K562 (cell line): ENCODE data around the gene IDNK. TPM values are rescaled to one million over a fixed set of nuclear protein-coding genes. Genes with fewer than 3 reads are reported as not detected.
A peak's percentile ranks its signal among the peaks of the same experiment; 100 is the strongest.

Experiments
- CBX8 ChIP-seq: fragments of 200-600 bp; sonication (generic); IDR thresholded peaks from 2 replicates; pipeline ENCODE4 v1.6.1; 2012; ENCODE audit warnings: borderline replicate concordance, mixed run types, low read depth, mild to moderate bottlenecking, moderate library complexity, mixed read lengths, low read length, control low read depth, inconsistent platforms; ENCODE audit not compliant: poor library complexity, severe bottlenecking; ENCODE audit errors: extremely low read depth
- FOXK1 ChIP-seq: sonication (generic); formaldehyde crosslinking; IDR thresholded peaks from 2 replicates; pipeline ENCODE4 v1.8.0; 2022; ENCODE audit warnings: missing genetic modification reagents, mild to moderate bottlenecking, borderline replicate concordance
- HBP1 ChIP-seq: fragments of 450-650 bp; formaldehyde crosslinking; IDR thresholded peaks from 2 replicates; pipeline ENCODE4 v1.4.0; 2022; ENCODE audit warnings: missing genetic modification characterization
- HMGN3 ChIP-seq: IDR thresholded peaks from 2 replicates; pipeline ENCODE4 v1.6.1; 2011; ENCODE audit warnings: borderline replicate concordance, low read depth, mild to moderate bottlenecking, mixed read lengths, low read length; ENCODE audit not compliant: insufficient read length; ENCODE audit errors: extremely low read depth
- IFI16 ChIP-seq: fragments of 250-450 bp; sonication (Bioruptor Pico); IDR thresholded peaks from 2 replicates; pipeline ENCODE4 v2.1.2; 2022; ENCODE audit warnings: mild to moderate bottlenecking, inconsistent platforms
- KLF10 ChIP-seq: fragments of 250-450 bp; sonication (Bioruptor Pico); IDR thresholded peaks from 2 replicates; pipeline ENCODE4 v1.6.1; 2021; ENCODE audit warnings: matching md5 sums
- MTA3 ChIP-seq: fragments of 450-650 bp; formaldehyde crosslinking; IDR thresholded peaks from 2 replicates; pipeline ENCODE4 v1.6.1; 2017; ENCODE audit warnings: mild to moderate bottlenecking, borderline replicate concordance
- PKNOX1 ChIP-seq: fragments of 450-650 bp; IDR thresholded peaks from 2 replicates; pipeline ENCODE4 v1.6.1; 2016
- SAP30 ChIP-seq: fragments of 200-600 bp; sonication (generic); IDR thresholded peaks from 2 replicates; pipeline ENCODE4 v1.6.1; 2012; ENCODE audit warnings: borderline replicate concordance, low read depth, mild to moderate bottlenecking, moderate library complexity, low read length, control low read depth, inconsistent platforms; ENCODE audit not compliant: insufficient read depth, poor library complexity, severe bottlenecking
- SRF ChIP-seq, 2 experiments: fragments of 250-450, 450-650 bp in 1 of 2; sonication (Bioruptor Pico) in 1 of 2; sonication (generic) in 1 of 2; formaldehyde crosslinking; IDR thresholded peaks; 2 replicates each; pipeline versions ENCODE4 v1.5.0 to v1.5.1; 2020 to 2022; ENCODE audit warnings: mild to moderate bottlenecking in 1 of 2, missing genetic modification reagents in 1 of 2
- TAF9B ChIP-seq: fragments of 450-650 bp; IDR thresholded peaks from 2 replicates; pipeline ENCODE4 v1.6.1; 2018; ENCODE audit warnings: mild to moderate bottlenecking; ENCODE audit not compliant: partially characterized antibody
- TCF7L2 ChIP-seq: fragments of 150-350 bp; IDR thresholded peaks from 2 replicates; pipeline ENCODE4 v1.6.1; 2016; ENCODE audit warnings: low read depth, mild to moderate bottlenecking, low read length, moderate library complexity
- TCFL5 ChIP-seq: fragments of 250-450 bp; sonication (Bioruptor Pico); conservative IDR thresholded peaks from 2 replicates; pipeline ENCODE4 v1.6.1; 2021; ENCODE audit warnings: mild to moderate bottlenecking, moderate library complexity, matching md5 sums
- TFAP4 ChIP-seq: sonication (generic); formaldehyde crosslinking; IDR thresholded peaks from 2 replicates; pipeline ENCODE4 v1.8.0; 2022; ENCODE audit warnings: missing genetic modification reagents, mild to moderate bottlenecking, moderate library complexity, borderline replicate concordance
- THAP7 ChIP-seq: fragments of 250-450 bp; sonication (Bioruptor Pico); IDR thresholded peaks from 2 replicates; pipeline ENCODE4 v1.5.0; 2021
- ZBTB33 ChIP-seq: sonication (generic); formaldehyde crosslinking; IDR thresholded peaks from 2 replicates; pipeline ENCODE4 v1.8.1; 2023; ENCODE audit warnings: mild to moderate bottlenecking, missing genetic modification reagents
- ZNF143 ChIP-seq: sonication (generic); formaldehyde crosslinking; IDR thresholded peaks from 2 replicates; pipeline ENCODE4 v1.9.0; 2022; ENCODE audit warnings: mild to moderate bottlenecking, missing genetic modification reagents
- ZNF174 ChIP-seq: fragments of 250-450 bp; sonication (Bioruptor Pico); IDR thresholded peaks from 2 replicates; pipeline ENCODE4 v1.4.0; 2020; ENCODE audit warnings: mild to moderate bottlenecking
- ZNF232 ChIP-seq: sonication (generic); formaldehyde crosslinking; IDR thresholded peaks from 2 replicates; pipeline ENCODE4 v1.8.0; 2022; ENCODE audit warnings: mild to moderate bottlenecking, missing genetic modification reagents
- ZNF384 ChIP-seq: IDR thresholded peaks from 2 replicates; pipeline ENCODE4 v1.6.1; 2012; ENCODE audit warnings: low read depth, low read length, improper control_type of control experiment
- ZNF707 ChIP-seq: fragments of 250-450 bp; sonication (Bioruptor Pico); conservative IDR thresholded peaks from 2 replicates; pipeline ENCODE4 v1.8.0; 2022; ENCODE audit warnings: inconsistent platforms, mild to moderate bottlenecking, moderate library complexity
- polyA plus RNA-seq, 8 experiments: library from polyadenylated mRNA; depleted of rRNA in 4 of 8; stranded (reverse) in 5 of 8; unstranded in 3 of 8; fragments of >200 nt; fragmentation: Nextera tagmentation in 2 of 8; fragmentation: Illumina TruSeq in 1 of 8; extraction: Ambion mirVana in 2 of 8; extraction: Trizol in 1 of 8; gene quantifications; 2 replicates each; pipeline versions ENCODE4 v1.2.1 to v1.2.3, GENCODE V29; 2011 to 2014; ENCODE audit warnings: inconsistent platforms in 1 of 8, missing spikeins in 1 of 8
- total RNA-seq, 7 experiments: library from RNA; depleted of rRNA in 6 of 7; stranded (reverse); fragments of >200 nt in 6 of 7; fragmentation: Illumina TruSeq in 2 of 7; extraction: Trizol in 2 of 7; gene quantifications; 2 replicates each; pipeline versions ENCODE4 v1.2.1 to v1.2.3, GENCODE V29; 2011 to 2021; ENCODE audit warnings: low replicate concordance in 1 of 7

The IDNK gene
- total and polyA plus RNA-seq, 9 of the 15 experiments (the other 6 are each of a cell fraction or from before 2014, with no cell fraction given): 0.41 to 1.1 (median 0.55) TPM

- TF ChIP-seq HMGN3: no peak
- TF ChIP-seq KLF10 (CRISPR knock-in tag): no peak
- TF ChIP-seq ZNF143: no peak
- no peak for TF ChIP-seq TCFL5
- no peak for TF ChIP-seq PKNOX1
- TF ChIP-seq ZNF174 (CRISPR knock-in tag): no peak
- peak; percentile 70 for TF ChIP-seq TFAP4 (CRISPR knock-in tag)
- no peak for TF ChIP-seq HBP1 (CRISPR knock-in tag)
- no peak for TF ChIP-seq MTA3
- no peak for TF ChIP-seq CBX8
- no peak for TF ChIP-seq ZBTB33 (CRISPR knock-in tag)
- TF ChIP-seq TCF7L2: no peak
- TF ChIP-seq TAF9B: no peak
- no peak for TF ChIP-seq IFI16 (CRISPR knock-in tag)
- TF ChIP-seq SAP30: no peak
- TF ChIP-seq ZNF384: peak; percentile 86
- TF ChIP-seq SRF (CRISPR knock-in tag; IDR thresholded peaks at IDR 0.05): no peak
- TF ChIP-seq THAP7 (CRISPR knock-in tag): no peak
- no peak for TF ChIP-seq ZNF707 (CRISPR knock-in tag)
- TF ChIP-seq ZNF232 (CRISPR knock-in tag): no peak
- TF ChIP-seq FOXK1 (CRISPR knock-in tag): no peak
Measured at GRCh38 chr9:83620841-83621636, 1.9 kb upstream of the IDNK start (continued).
